Small intestine (tissue), 7 donors: ENCODE measurements around the gene PLPP7. TPM values are rescaled to one million over a fixed set of nuclear protein-coding genes. Genes with fewer than 3 reads are reported as not detected.

Source experiments
- DNase-seq, 2 donors: peaks; one replicate each; pipeline versions ENCODE4 v3.0.0 to v3.0.0-alpha.2; 2013
- FAIRE-seq: peaks from 2 replicates; lab custom pipeline; 2012; peaks lifted over from hg19 to GRCh38; lab: Jason Lieb, UNC
- H3K27ac ChIP-seq, 3 donors: one replicate each; pipeline ENCODE4 v1.5.1; 2013; ENCODE audit warnings: low read length in 2 of 3, mild to moderate bottlenecking in 2 of 3, control low read depth in 1 of 3, inconsistent platforms in 1 of 3, low read depth in 1 of 3, moderate library complexity in 1 of 3
- H3K27me3 ChIP-seq, 3 donors: one replicate each; pipeline ENCODE4 v1.6.1; 2013; ENCODE audit warnings: low read length in 3 of 3, inconsistent platforms in 1 of 3; ENCODE audit not compliant: control insufficient read depth in 3 of 3, insufficient read depth in 3 of 3
- H3K36me3 ChIP-seq, 3 donors: one replicate each; pipeline ENCODE4 v1.6.1; 2013; ENCODE audit warnings: low read length in 3 of 3, inconsistent platforms in 1 of 3, low read depth in 1 of 3, mild to moderate bottlenecking in 1 of 3, moderate library complexity in 1 of 3; ENCODE audit not compliant: control insufficient read depth in 3 of 3, insufficient read depth in 2 of 3
- H3K4me1 ChIP-seq, 3 donors: one replicate each; pipeline ENCODE4 v1.6.1; 2013; ENCODE audit warnings: low read length in 2 of 3, inconsistent platforms in 1 of 3, low read depth in 1 of 3, mild to moderate bottlenecking in 1 of 3, moderate library complexity in 1 of 3; ENCODE audit not compliant: control insufficient read depth in 3 of 3, insufficient read depth in 2 of 3
- H3K4me3 ChIP-seq, 3 donors: one replicate each; pipeline ENCODE4 v1.5.1; 2013; ENCODE audit warnings: low read length in 3 of 3, control low read depth in 1 of 3, inconsistent platforms in 1 of 3, low read depth in 1 of 3, mild to moderate bottlenecking in 1 of 3, moderate library complexity in 1 of 3
- H3K9me3 ChIP-seq, 2 donors: one replicate each; pipeline ENCODE4 v1.6.1; 2013; ENCODE audit warnings: low read depth in 1 of 2, low read length in 1 of 2; ENCODE audit not compliant: control insufficient read depth in 2 of 2, insufficient read depth in 1 of 2
- WGBS, 3 donors: extraction: QIAGEN DNeasy Blood & Tissue Kit; methylation state at CpG; one replicate each; pipeline ENCODE4 v1.1.7; 2013; 5-methylcytosine and 5-hydroxymethylcytosine counted together
- polyA plus RNA-seq, 4 donors: library from polyadenylated mRNA; stranded (reverse) in 3 of 4; unstranded in 1 of 4; fragments of 200-250 nt in 3 of 4; fragments of 120-200 nt in 1 of 4; gene quantifications; one replicate each; pipeline versions ENCODE4 v1.2.1 to v1.2.3, GENCODE V29; 2013
- donor health status: healthy with polysubstance abuse.
- donor health status: control.
- donor health status: control.
- donor health status: Bipolar disorder and iron deficiency.
- donor health status: healthy.

PLPP7 gene
- polyA plus RNA-seq, 4 donors = 0.34 to 1.9 (median 0.54) TPM; not detected in 1

DNA sequence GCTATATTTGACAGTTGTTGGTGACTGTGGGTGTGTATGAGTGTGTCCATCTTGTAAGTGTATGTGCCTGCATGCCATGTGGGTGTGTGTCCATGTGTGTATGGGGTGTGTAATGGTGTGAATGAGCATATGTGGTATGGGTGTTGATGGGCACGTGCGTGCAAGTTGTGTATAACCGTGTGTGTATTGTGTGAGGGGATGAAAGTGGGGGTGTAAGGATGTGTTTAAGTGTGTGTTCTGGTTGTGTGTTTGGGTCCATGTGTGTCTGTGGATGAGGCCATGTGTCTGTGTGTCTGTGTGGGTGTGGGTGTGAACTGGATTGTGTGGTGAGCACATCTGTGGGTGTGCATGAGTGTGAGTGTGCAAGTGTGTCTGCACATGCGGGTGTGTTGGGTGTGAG, 7.3 kb upstream of the PLPP7 start:
- DNase-seq = no peak
- H3K27me3 ChIP-seq = peaks cover 0 to 49% (median 8%) of the 10 kb centered on the region in 3 donors
- H3K9me3 ChIP-seq = no peaks in the 10 kb centered on the region
- peaks cover 0 to 2% (median 0%) of the 10 kb centered on the region in 3 donors for H3K4me1 ChIP-seq
- H3K27ac ChIP-seq = no peak overlapping the region
- no peak for FAIRE-seq
- no peaks in the 10 kb centered on the region for H3K36me3 ChIP-seq
- no peak overlapping the region for H3K4me3 ChIP-seq
- 75 to 85% (median 82%) methylated on average over 4 of the region's 4 CpGs for WGBS, 3 donors

- no peak for DNase-seq
- no peak for FAIRE-seq
- H3K27ac ChIP-seq = no peak overlapping the region
- no peaks in the 10 kb centered on the region for H3K36me3 ChIP-seq
- H3K9me3 ChIP-seq = no peaks in the 10 kb centered on the region
- WGBS, 3 donors = 4 to 10% (median 5%) methylated on average over 52 to 61 of the region's 61 CpGs
- H3K4me1 ChIP-seq = peaks cover 0 to 2% (median 0%) of the 10 kb centered on the region in 3 donors
- H3K27me3 ChIP-seq = peaks cover 0 to 49% (median 8%) of the 10 kb centered on the region in 3 donors
- no peak overlapping the region for H3K4me3 ChIP-seq
Measured at GRCh38 chr9:131282688-131283422, 6.7 kb upstream of the PLPP7 start.

DNA sequence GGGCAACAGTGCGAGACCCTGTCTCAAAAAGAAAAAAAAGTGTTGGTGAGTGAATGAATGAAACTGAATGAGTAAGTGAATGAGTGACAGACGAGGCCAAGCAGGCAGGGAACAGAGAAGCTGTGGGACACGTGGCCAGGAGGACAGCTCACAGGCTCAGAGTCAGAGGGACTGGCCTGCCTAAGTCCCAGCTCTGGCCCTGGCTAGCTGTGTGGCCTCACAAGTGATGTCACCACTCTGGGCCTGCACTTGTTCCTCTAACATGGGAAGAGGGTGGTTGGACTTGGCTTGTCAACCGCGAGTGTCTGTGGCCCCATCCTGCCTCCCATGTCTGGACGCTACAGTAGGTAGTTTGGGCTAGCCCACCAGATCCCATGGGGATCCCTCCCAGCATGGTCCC, 4.7 kb upstream of the PLPP7 start:
- no peak overlapping the region for H3K4me3 ChIP-seq
- no peak overlapping the region for H3K27ac ChIP-seq
- H3K9me3 ChIP-seq = no peaks in the 10 kb centered on the region
- H3K27me3 ChIP-seq = peaks cover 0 to 40% (median 8%) of the 10 kb centered on the region in 3 donors
- DNase-seq (no peak), FAIRE-seq (no peak)
- H3K36me3 ChIP-seq = no peaks in the 10 kb centered on the region
- no peaks in the 10 kb centered on the region for H3K4me1 ChIP-seq
- WGBS, 3 donors = 85 to 93% (median 91%) methylated on average over 6 of the region's 6 CpGs

DNA sequence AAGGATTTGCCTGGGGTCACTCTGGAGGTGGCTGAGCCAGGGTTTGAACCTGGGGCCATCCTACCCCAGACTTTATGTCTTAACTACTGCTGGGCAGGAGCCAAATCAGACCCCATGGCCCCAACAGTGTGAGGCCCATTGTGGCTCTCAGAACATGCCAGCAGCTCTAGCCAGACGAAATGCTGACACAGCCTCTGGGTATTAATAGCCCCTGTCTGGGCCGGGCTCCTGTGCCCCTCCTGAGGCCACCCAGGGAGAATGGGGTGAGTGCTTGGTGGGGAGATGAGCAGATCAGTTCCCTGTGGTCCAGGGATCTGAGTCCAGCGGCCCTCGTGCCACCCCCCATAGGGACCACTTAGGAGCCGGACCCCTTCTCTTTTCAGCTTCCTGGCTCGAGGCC, 2.2 kb upstream of the PLPP7 start:
- DNase-seq (no peak), FAIRE-seq (no peak)
- Histone ChIP-seq H3K27ac (no peak overlapping the region), H3K9me3 (no peaks in the 10 kb centered on the region), H3K36me3 (no peaks in the 10 kb centered on the region), H3K4me3 (no peak overlapping the region), H3K4me1 (no peaks in the 10 kb centered on the region), H3K27me3 (peaks cover 0 to 19% (median 0%) of the 10 kb centered on the region in 3 donors)
- WGBS, 3 donors = 79 to 93% (median 88%) methylated on average over 6 of the region's 6 CpGs

GRCh38 chr9:131288217-131288616, 1.3 kb upstream of the PLPP7 start:
- FAIRE-seq (no peak), DNase-seq (no peak)
- Histone ChIP-seq H3K27me3 (peaks cover 0 to 10% (median 0%) of the 10 kb centered on the region in 3 donors), H3K4me1 (no peaks in the 10 kb centered on the region), H3K4me3 (no peak overlapping the region), H3K36me3 (no peaks in the 10 kb centered on the region), H3K27ac (no peak overlapping the region), H3K9me3 (no peaks in the 10 kb centered on the region)
- WGBS, 3 donors = 57 to 69% (median 62%) methylated on average over 9 of the region's 9 CpGs

DNA sequence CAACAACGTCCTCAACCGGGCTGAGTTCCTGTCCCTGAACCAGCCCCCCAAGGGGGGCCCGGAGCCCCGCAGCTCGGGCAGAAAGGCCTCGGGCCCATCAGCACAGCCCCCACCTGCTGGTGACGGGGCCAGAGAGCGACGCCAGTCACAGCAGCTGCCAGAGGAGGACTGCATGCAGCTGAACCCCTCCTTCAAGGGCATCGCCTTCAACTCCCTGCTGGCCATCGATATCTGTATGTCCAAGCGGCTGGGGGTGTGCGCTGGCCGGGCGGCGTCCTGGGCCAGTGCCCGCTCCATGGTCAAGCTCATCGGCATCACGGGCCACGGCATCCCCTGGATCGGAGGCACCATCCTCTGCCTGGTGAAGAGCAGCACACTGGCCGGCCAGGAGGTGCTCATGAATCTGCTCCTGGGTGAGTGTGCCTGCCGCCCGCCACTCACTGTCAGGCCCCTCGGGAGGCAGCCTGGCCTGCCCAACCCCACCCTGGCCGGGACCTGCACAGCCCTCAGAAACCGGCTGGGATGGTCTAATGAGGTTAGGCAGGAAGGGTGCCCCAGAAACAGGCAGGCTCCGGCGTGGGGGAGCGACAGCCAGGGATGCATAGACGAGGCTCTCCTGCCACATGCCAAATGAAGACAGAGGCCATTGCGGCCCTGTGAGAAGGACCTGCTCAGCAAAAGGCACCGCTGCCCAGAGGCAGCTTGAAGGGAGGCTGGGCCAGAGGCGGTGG, 678 bp downstream of the PLPP7 start:
- FAIRE-seq (no peak), DNase-seq (no peak)
- peak overlapping the region in 2 of 3 donors; percentile 4 to 19 for H3K4me3 ChIP-seq
- 78 to 86% (median 86%) methylated on average over 20 to 34 of the region's 34 CpGs for WGBS, 3 donors
- peak overlapping the region in 1 of 3 donors; percentile 28 for H3K27ac ChIP-seq
- H3K4me1 ChIP-seq = no peaks in the 10 kb centered on the region
- H3K27me3 ChIP-seq = no peaks in the 10 kb centered on the region
- no peaks in the 10 kb centered on the region for H3K9me3 ChIP-seq
- H3K36me3 ChIP-seq = no peaks in the 10 kb centered on the region

DNA sequence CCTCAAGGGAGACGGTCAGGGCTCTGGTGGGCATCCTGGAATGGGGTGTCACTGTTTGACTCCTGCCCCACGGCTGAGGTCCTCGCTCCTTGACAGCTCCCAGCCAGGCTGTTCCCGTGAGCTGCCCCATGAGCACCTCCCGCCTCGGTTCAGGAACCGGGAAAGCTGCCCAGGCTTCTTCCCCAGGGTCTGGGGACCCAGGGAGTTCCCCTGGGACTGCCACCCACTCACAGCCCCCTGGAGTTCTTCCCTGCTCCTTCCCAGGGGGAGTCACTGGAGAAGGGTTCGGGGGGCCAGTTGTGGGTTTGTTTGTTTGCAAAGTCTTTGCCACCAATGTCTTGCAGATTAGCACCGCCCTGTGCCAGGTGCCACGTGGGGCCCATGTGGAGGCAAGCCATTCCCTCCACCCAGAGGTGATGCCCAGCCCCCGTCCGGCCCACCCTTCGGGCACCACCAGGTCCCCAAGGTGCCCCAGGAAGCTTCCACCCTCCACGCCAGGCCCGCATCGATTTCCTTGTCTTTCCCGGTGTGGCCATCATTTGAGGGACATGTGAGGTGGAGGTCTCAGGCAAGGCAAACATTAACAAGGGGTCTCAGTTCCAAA, 1.3 kb downstream of the PLPP7 start:
- Histone ChIP-seq H3K36me3 (no peaks in the 10 kb centered on the region), H3K4me1 (no peaks in the 10 kb centered on the region), H3K9me3 (no peaks in the 10 kb centered on the region), H3K27me3 (no peaks in the 10 kb centered on the region), H3K4me3 (no peak overlapping the region), H3K27ac (no peak overlapping the region)
- no peak for DNase-seq
- WGBS, 3 donors = 74 to 83% (median 77%) methylated on average over 17 of the region's 17 CpGs
- FAIRE-seq = no peak

GRCh38 chr9:131291795-131292315, 2.3 kb downstream of the PLPP7 start:
- DNase-seq (no peak), FAIRE-seq (no peak)
- WGBS, 3 donors = 55 to 76% (median 63%) methylated on average over 7 of the region's 7 CpGs
- Histone ChIP-seq H3K4me1 (no peaks in the 10 kb centered on the region), H3K27me3 (no peaks in the 10 kb centered on the region), H3K4me3 (no peak overlapping the region), H3K27ac (no peak overlapping the region), H3K36me3 (no peaks in the 10 kb centered on the region), H3K9me3 (no peaks in the 10 kb centered on the region)
